ENCODE measurements around the gene ARHGAP22. TPM values are rescaled to one million over a fixed set of nuclear protein-coding genes. Genes with fewer than 3 reads are reported as not detected.

Gene ARHGAP22
- total and polyA plus RNA-seq, 2 of the 4 experiments (the other 2 are of a cell fraction) = 28.3 to 30.2 TPM

GRCh38 chr10:48600645-48601505, 4.0 kb downstream of the ARHGAP22 start:
- H3K27me3 ChIP-seq (ENCODE audit: control insufficient read depth, insufficient read depth, low read length) = no peaks in the 10 kb centered on the region
- ChIA-PET CTCF (no interaction called here), POLR2A (ENCODE audit: unreplicated experiment) (no interaction called here)
- TF ChIP-seq ELK1 (IDR thresholded peaks at IDR 0.05; ENCODE audit: borderline replicate concordance, low read depth, low read length) (no peak), SMC3 (IDR thresholded peaks at IDR 0.05; ENCODE audit: low read depth, low read length) (no peak), MAFK (IDR thresholded peaks at IDR 0.05; ENCODE audit: low read depth, low read length) (no peak), CTCF (conservative IDR thresholded peaks at IDR 0.05; ENCODE audit: low read depth, low read length) (no peak), BHLHE40 (IDR thresholded peaks at IDR 0.05; ENCODE audit: low read depth, low read length) (no peak), MAZ (IDR thresholded peaks at IDR 0.05; ENCODE audit: borderline replicate concordance, low read depth, low read length) (no peak), RFX5 (IDR thresholded peaks at IDR 0.05; ENCODE audit: low read depth, low read length) (no peak), FOS (IDR thresholded peaks at IDR 0.05; ENCODE audit: low read depth, low read length) (no peak), RAD21 (IDR thresholded peaks at IDR 0.05; ENCODE audit: low read length) (no peak), MXI1 (IDR thresholded peaks at IDR 0.05; ENCODE audit: borderline replicate concordance, low read depth, low read length) (no peak), POLR2A (IDR thresholded peaks at IDR 0.05; ENCODE audit: low read depth, low read length) (no peak), RCOR1 (IDR thresholded peaks at IDR 0.05; ENCODE audit: insufficient replicate concordance, low read length) (no peak), CEBPB (IDR thresholded peaks at IDR 0.05; ENCODE audit: low read depth, low read length) (no peak), NFE2L2 (IDR thresholded peaks at IDR 0.05; ENCODE audit: low read depth, low read length) (no peak)

More at GRCh38 chr10:48600645-48601505, 4.0 kb downstream of the ARHGAP22 start:
- H3K27ac ChIP-seq (ENCODE audit: insufficient read depth, low read length) = no peak overlapping the region
- no peak for DNase-seq
- no peak overlapping the region for H4K91ac ChIP-seq (ENCODE audit: insufficient read depth, low read depth, low read length)
- H3K4me3 ChIP-seq (ENCODE audit: insufficient read depth, low read depth, low read length) = no peak overlapping the region
- peaks cover 32% of the 10 kb centered on the region for H3K4me1 ChIP-seq (ENCODE audit: control insufficient read depth, insufficient read depth, low read length)
- H2BK15ac ChIP-seq (ENCODE audit: low read depth, low read length) = no peak overlapping the region
- peaks cover 1% of the 10 kb centered on the region; the same call in 1 of the 2 replicates for H3K36me3 ChIP-seq (ENCODE audit: control insufficient read depth, insufficient read depth, low read length)
- peak overlapping the region in 1 of 2 experiments; percentile 4; a peak in 1 of 4 replicates for H4K8ac ChIP-seq (ENCODE audit: low read depth in 2 of 2, low read length in 2 of 2)
- peak overlapping the region; percentile 36 for H3K4me2 ChIP-seq (ENCODE audit: low read depth, low read length)
- peak overlapping the region; percentile 50 for H3K18ac ChIP-seq (ENCODE audit: low read depth, low read length)
- H2AFZ ChIP-seq (replicated peaks; ENCODE audit: low read length, poor library complexity) = no peak overlapping the region
- H2BK5ac ChIP-seq (ENCODE audit: low read depth, low read length, poor library complexity, severe bottlenecking) = peak overlapping the region; percentile 32
- H2AK9ac ChIP-seq (replicated peaks; ENCODE audit: low read depth, low read length, poor library complexity) = no peak overlapping the region
- in situ Hi-C loops (cut with MboI; ENCODE audit: low sequenced_read_pairs) (no loop called here), dilution Hi-C loops (cut with HindIII; ENCODE audit: low sequenced_read_pairs, unreplicated experiment) (no loop called here), intact Hi-C loops (cut with micrococcal nuclease) (loop anchor here (10.0 kb wide), 1 partner anchor 46 kb away; no protein-coding TSS in a partner anchor)
- H3K23ac ChIP-seq (ENCODE audit: low read depth, low read length) = peak overlapping the region; percentile 57; the same call in 1 of the 2 replicates
- peaks cover 47% of the 10 kb centered on the region for H3K9me1 ChIP-seq (ENCODE audit: insufficient read depth, low read length)
- H3K4ac ChIP-seq (ENCODE audit: low read depth, low read length) = peak overlapping the region; percentile 38
- peaks cover 23% of the 10 kb centered on the region; the same call in 1 of the 2 replicates for H4K20me1 ChIP-seq (ENCODE audit: insufficient read depth, low read length)
- no CpG with 5 or more reads among the region's 3 CpGs for WGBS, 2 experiments (ENCODE audit: extremely low coverage in 2 of 2, insufficient read length in 1 of 2)
- H3K79me1 ChIP-seq (ENCODE audit: low read depth in 1 of 2, low read length in 2 of 2) = peaks cover 22 to 90% of the 10 kb centered on the region in 2 experiments
- H2BK120ac ChIP-seq (ENCODE audit: low read depth, low read length) = 0 out of 2 replicates have a peak overlapping the region, but pooled peaks have one; percentile 0
- no peaks in the 10 kb centered on the region for H3K9me3 ChIP-seq (ENCODE audit: control insufficient read depth, insufficient read depth, low read length)
- H2AK5ac ChIP-seq (ENCODE audit: low read depth, low read length) = peak overlapping the region; percentile 86
- no peak overlapping the region; the same call in 1 of the 2 replicates for H3K9ac ChIP-seq (ENCODE audit: low read depth, low read length)
- H3K56ac ChIP-seq (ENCODE audit: extremely low read depth, insufficient read depth, low read length) = no peak overlapping the region
- no peak overlapping the region for H2BK20ac ChIP-seq (ENCODE audit: low read depth, low read length)
- H4K5ac ChIP-seq (ENCODE audit: low read depth, low read length) = peak overlapping the region; percentile 63
- peak overlapping the region; percentile 30 for H3K14ac ChIP-seq (replicated peaks; ENCODE audit: low read depth, low read length)
- BruUV-seq (replicated peaks) = no TSS peak
- no peak for ATAC-seq (ENCODE audit: low read depth)

Measured in IMR-90 (cell line).